Measurements from ENCODE around the gene MYRFL. TPM values are rescaled to one million over a fixed set of nuclear protein-coding genes. Genes with fewer than 3 reads are reported as not detected.

MYRFL gene
- total RNA-seq, 1 experiment from 2014 or later, result 0.57 TPM

DNA sequence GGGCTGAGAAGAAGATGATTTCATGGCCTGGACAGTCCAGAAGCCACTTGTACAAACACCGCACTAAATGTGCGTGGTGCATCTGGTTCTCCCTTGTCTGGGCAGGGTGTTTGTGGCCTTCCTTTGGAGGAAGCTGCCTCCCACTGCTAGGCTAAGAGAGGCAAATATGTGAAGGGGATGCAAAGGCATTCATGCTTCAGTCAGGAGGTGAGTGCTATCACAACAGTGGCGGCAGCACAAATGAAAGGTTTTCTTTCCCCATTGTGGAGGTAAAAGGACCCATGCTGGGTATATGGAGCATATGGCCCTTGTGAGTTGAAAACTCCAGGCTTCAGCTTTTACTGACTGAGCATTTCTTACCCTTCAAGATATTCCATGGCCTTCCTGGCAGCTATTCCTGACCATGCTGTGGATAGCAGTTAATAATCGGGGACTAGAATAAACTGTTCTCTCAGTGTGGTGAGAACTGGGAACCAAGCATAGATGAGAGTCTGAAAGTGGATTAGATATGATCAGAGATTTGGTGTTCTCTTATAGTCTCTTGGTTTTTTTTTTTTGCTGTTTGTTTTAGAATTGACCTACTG is 69.9 kb downstream of the MYRFL start:
- H3K9ac ChIP-seq (ENCODE audit: extremely low read depth, insufficient read length, low read length), result no peak overlapping the region
- TF ChIP-seq, protein P1, sequence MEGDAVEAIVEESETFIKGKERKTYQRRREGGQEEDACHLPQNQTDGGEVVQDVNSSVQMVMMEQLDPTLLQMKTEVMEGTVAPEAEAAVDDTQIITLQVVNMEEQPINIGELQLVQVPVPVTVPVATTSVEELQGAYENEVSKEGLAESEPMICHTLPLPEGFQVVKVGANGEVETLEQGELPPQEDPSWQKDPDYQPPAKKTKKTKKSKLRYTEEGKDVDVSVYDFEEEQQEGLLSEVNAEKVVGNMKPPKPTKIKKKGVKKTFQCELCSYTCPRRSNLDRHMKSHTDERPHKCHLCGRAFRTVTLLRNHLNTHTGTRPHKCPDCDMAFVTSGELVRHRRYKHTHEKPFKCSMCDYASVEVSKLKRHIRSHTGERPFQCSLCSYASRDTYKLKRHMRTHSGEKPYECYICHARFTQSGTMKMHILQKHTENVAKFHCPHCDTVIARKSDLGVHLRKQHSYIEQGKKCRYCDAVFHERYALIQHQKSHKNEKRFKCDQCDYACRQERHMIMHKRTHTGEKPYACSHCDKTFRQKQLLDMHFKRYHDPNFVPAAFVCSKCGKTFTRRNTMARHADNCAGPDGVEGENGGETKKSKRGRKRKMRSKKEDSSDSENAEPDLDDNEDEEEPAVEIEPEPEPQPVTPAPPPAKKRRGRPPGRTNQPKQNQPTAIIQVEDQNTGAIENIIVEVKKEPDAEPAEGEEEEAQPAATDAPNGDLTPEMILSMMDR (conservative IDR thresholded peaks at IDR 0.05), result no peak
- H3K23me2 ChIP-seq (ENCODE audit: insufficient read length, low read depth, low read length, poor library complexity, severe bottlenecking), result no peaks in the 10 kb centered on the region
- H3K79me2 ChIP-seq (ENCODE audit: insufficient read depth, low read length), result no peaks in the 10 kb centered on the region
- H4K20me1 ChIP-seq (ENCODE audit: control insufficient read depth, insufficient read depth, insufficient read length), result no peaks in the 10 kb centered on the region
- no peak overlapping the region for H3K27ac ChIP-seq (ENCODE audit: insufficient read length, low read depth, low read length)
- no peak overlapping the region for H4K8ac ChIP-seq (replicated peaks; ENCODE audit: insufficient read length, low read depth, low read length)
- Mint-ChIP-seq H3K4me3 (no peak overlapping the region), H3K27me3 (ENCODE audit: low read depth) (peaks cover 2% of the 10 kb centered on the region; the same call in 1 of the 2 replicates), H3K27ac (peak overlapping the region; percentile 24 to 71 (median 44); a peak in 6 of 7 replicates), H3K4me1 (peaks cover 52 to 60% of the 10 kb centered on the region in 2 experiments), H3K9me3 (peaks cover 0 to 2% of the 10 kb centered on the region in 2 experiments; a peak in 2 of 5 replicates), H3K36me3 (ENCODE audit: insufficient read depth in 1 of 3, low read depth in 3 of 3) (peaks cover 0 to 2% (median 0%) of the 10 kb centered on the region in 3 experiments; a peak in 1 of 7 replicates)
- H3K4me1 ChIP-seq (ENCODE audit: insufficient read depth, low read length), result peaks cover 23% of the 10 kb centered on the region
- peak; percentile 61 for DNase-seq
- no peak overlapping the region for H3K23ac ChIP-seq (ENCODE audit: insufficient read length, low read depth, low read length)
- no peak overlapping the region for H3K18ac ChIP-seq (ENCODE audit: insufficient read length, low read depth, low read length)
- no peak overlapping the region for H3K4ac ChIP-seq (ENCODE audit: low read depth, low read length)
- H3K27me3 ChIP-seq (ENCODE audit: insufficient read depth, low read length), result no peaks in the 10 kb centered on the region
- no CpG with 5 or more reads among the region's 4 CpGs for WGBS (ENCODE audit: extremely low coverage, insufficient read length, low lambda C conversion rate)
- H4K91ac ChIP-seq (ENCODE audit: insufficient read length, low read depth, low read length), result no peak overlapping the region
- H2BK12ac ChIP-seq (ENCODE audit: insufficient read length, low read depth, low read length), result no peak overlapping the region
- H3T11ph ChIP-seq (ENCODE audit: low read length), result no peak overlapping the region
- no peak overlapping the region for H4K5ac ChIP-seq (ENCODE audit: insufficient read length, low read depth, low read length)
- H2BK120ac ChIP-seq (ENCODE audit: low read depth, low read length, poor library complexity, severe bottlenecking), result no peak overlapping the region
- no peaks in the 10 kb centered on the region for H3K79me1 ChIP-seq (ENCODE audit: insufficient read depth, low read depth, low read length, poor library complexity, severe bottlenecking)
- H3K9me3 ChIP-seq (ENCODE audit: control insufficient read depth, low read depth, low read length), result no peaks in the 10 kb centered on the region
- H3K4me2 ChIP-seq (ENCODE audit: insufficient read depth, insufficient read length, low read length), result no peak overlapping the region
- no peak overlapping the region for H2BK15ac ChIP-seq (ENCODE audit: low read depth, low read length)
- no peak overlapping the region for H3K56ac ChIP-seq (ENCODE audit: insufficient read length, low read depth, low read length)
- H2BK20ac ChIP-seq (ENCODE audit: low read depth, low read length, poor library complexity, severe bottlenecking), result no peak overlapping the region
- H3K14ac ChIP-seq (ENCODE audit: insufficient read depth, low read length), result no peak overlapping the region
- no peak overlapping the region for H2AFZ ChIP-seq (ENCODE audit: low read length)
- H2AK5ac ChIP-seq (ENCODE audit: insufficient read length, low read length), result no peak overlapping the region
- no peak overlapping the region for H2BK5ac ChIP-seq (ENCODE audit: insufficient read length, low read length)
